Measurements from ENCODE around the gene ZNF492. TPM values are rescaled to one million over a fixed set of nuclear protein-coding genes. Genes with fewer than 3 reads are reported as not detected.

ZNF492 gene
- total and polyA plus RNA-seq, 2 of the 8 experiments (the other 6 are each of a cell fraction or from before 2014, with no cell fraction given) = not detected

GRCh38 chr19:22609630-22610029, 24.5 kb upstream of the ZNF492 start:
- WGBS, 2 experiments (ENCODE audit: extremely low coverage in 1 of 2, insufficient coverage in 1 of 2, insufficient read length in 1 of 2, insufficient replicate concordance in 2 of 2, low coverage in 1 of 2, low lambda C conversion rate in 2 of 2, missing lambda C conversion rate in 1 of 2) = 92% methylated on average over 4 of the region's 4 CpGs; no CpG with 5 or more reads in 1 of the 2 experiments

More at GRCh38 chr19:22609630-22610029, 24.5 kb upstream of the ZNF492 start:
- Histone ChIP-seq H2AFZ (ENCODE audit: low read length) (no peak overlapping the region), H2BK120ac (replicated peaks; ENCODE audit: low read depth, low read length) (no peak overlapping the region), H3K9me3 (ENCODE audit: insufficient read depth in 2 of 2, low read depth in 1 of 2, low read length in 1 of 2) (peaks cover 63 to 87% of the 10 kb centered on the region in 2 experiments), H4K20me1 (replicated peaks in 1 of 2; ENCODE audit: control insufficient read depth in 1 of 2, insufficient read depth in 2 of 2, low read length in 2 of 2) (no peaks in the 10 kb centered on the region), H3K36me3 (ENCODE audit: control insufficient read depth in 2 of 4, insufficient read depth in 4 of 4, low read length in 3 of 4) (no peaks in the 10 kb centered on the region), H3K23ac (ENCODE audit: insufficient read length) (no peak overlapping the region), H2BK5ac (ENCODE audit: low read depth, low read length) (no peak overlapping the region), H4K91ac (replicated peaks; ENCODE audit: insufficient read length, low read length) (no peak overlapping the region), H3K18ac (ENCODE audit: extremely low read depth, low read length) (no peak overlapping the region), H3K4me2 (ENCODE audit: insufficient read depth in 1 of 2, low read depth in 2 of 2, low read length in 2 of 2) (no peak overlapping the region), H3K14ac (ENCODE audit: insufficient read length) (no peak overlapping the region), H4K5ac (ENCODE audit: insufficient read length, low read depth, low read length) (no peak overlapping the region), H3K56ac (replicated peaks; ENCODE audit: insufficient read length, low read depth, low read length) (no peak overlapping the region), H4K8ac (ENCODE audit: extremely low read depth, insufficient read depth, low read length) (no peak overlapping the region), H3K4me1 (replicated peaks in 1 of 4; ENCODE audit: control insufficient read depth in 3 of 4, insufficient read depth in 4 of 4, low read length in 3 of 4) (no peaks in the 10 kb centered on the region), H2AK5ac (ENCODE audit: low read depth, low read length) (no peak overlapping the region), H3K23me2 (ENCODE audit: low read depth, low read length) (no peaks in the 10 kb centered on the region), H3K4me3 (ENCODE audit: extremely low read depth in 1 of 4, insufficient read depth in 2 of 4, low read depth in 3 of 4, low read length in 4 of 4) (no peak overlapping the region), H3K79me2 (ENCODE audit: control insufficient read depth in 1 of 2, insufficient read depth in 2 of 2, low read length in 2 of 2) (no peaks in the 10 kb centered on the region), H2BK15ac (ENCODE audit: low read length) (no peak overlapping the region), H2BK20ac (ENCODE audit: low read length) (no peak overlapping the region), H3K9ac (replicated peaks in 1 of 4; ENCODE audit: extremely low read depth in 1 of 4, low read depth in 3 of 4, low read length in 3 of 4) (no peak overlapping the region), H3K27me3 (replicated peaks in 1 of 4; ENCODE audit: control insufficient read depth in 3 of 4, extremely low read depth in 1 of 4, insufficient read depth in 3 of 4, low read length in 3 of 4) (no peaks in the 10 kb centered on the region), H3K79me1 (ENCODE audit: low read depth, low read length) (no peaks in the 10 kb centered on the region), H3K4ac (replicated peaks; ENCODE audit: insufficient read length, low read depth, low read length) (no peak overlapping the region), H2BK12ac (ENCODE audit: low read depth, low read length) (no peak overlapping the region), H3K27ac (ENCODE audit: low read depth, low read length) (no peak overlapping the region)
- DNase-seq (ENCODE audit: low read depth in 1 of 2, low spot score in 2 of 2) = no peak
- CTCF ChIA-PET (ENCODE audit: partially characterized antibody) = no interaction called here
- no peak for FAIRE-seq
- POLR2A ChIA-PET (ENCODE audit: partially characterized antibody) = interaction anchor here (0.6 kb wide), 1 partner anchor 624 kb away, joined by 3 read pairs; no protein-coding TSS in a partner anchor
- no peak for TF ChIP-seq EGR1 (IDR thresholded peaks at IDR 0.05; ENCODE audit: borderline replicate concordance, low read depth, low read length)

Measured in H1 (cell line).